ENCODE results near the gene DCP1B. TPM values are rescaled to one million over a fixed set of nuclear protein-coding genes. Genes with fewer than 3 reads are reported as not detected.

The DCP1B gene
- total and polyA plus RNA-seq, 5 experiments from 2014 or later, result 10.0 to 24.4 (median 20.9) TPM

DNA sequence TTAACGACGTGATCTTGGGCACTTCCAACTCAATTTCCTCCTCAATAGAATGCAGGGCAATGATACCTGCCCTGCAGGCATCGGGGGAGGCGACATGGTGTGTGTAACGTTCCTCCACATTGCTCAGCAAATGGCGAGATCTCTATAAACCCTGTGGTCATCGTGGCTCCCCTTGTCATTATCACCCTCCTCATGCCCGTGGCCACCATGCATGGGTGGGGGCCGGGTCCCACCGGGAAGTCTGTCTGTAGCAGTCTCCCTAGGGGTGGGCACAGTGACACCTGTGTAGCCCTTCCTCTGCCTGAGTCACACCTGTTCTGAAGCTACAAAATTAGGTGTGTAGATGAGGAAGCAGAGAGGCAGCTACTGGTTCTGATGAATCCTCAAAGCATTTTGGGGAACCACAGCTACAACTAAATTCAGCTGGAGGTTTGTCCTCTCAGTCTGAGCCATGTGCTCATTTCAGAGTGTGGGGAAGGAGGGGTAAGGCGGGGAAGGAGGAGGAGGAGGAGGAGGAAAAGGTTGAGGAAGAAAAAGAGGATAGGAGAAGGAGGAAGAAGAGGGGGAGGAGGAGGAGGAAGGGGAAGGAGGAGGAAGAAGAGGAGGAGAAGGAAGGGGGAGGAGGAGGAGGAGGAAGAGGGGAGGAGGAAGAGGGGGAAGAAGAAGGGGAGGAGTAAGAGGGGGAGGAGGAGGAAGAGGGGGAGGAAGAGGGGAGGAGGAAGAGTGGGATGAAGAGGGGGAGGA is 74.8 kb downstream of the DCP1B start:
- H3K36me3 Mint-ChIP-seq, result no peaks in the 10 kb centered on the region
- H3K4me1 Mint-ChIP-seq, result peaks cover 24 to 52% (median 37%) of the 10 kb centered on the region in 4 donors
- POLR2A ChIA-PET, result no interaction called here
- H3K9me3 Mint-ChIP-seq, result no peaks in the 10 kb centered on the region
- ATAC-seq (no peak), DNase-seq (peak in 1 of 10 donors; percentile 41)
- peak overlapping the region in 3 of 10 donors; percentile 31 to 79 (median 60) for H3K27ac Mint-ChIP-seq
- no peak overlapping the region for H3K4me3 Mint-ChIP-seq
- H3K27me3 Mint-ChIP-seq, result peaks cover 0 to 9% (median 0%) of the 10 kb centered on the region in 5 donors

DNA sequence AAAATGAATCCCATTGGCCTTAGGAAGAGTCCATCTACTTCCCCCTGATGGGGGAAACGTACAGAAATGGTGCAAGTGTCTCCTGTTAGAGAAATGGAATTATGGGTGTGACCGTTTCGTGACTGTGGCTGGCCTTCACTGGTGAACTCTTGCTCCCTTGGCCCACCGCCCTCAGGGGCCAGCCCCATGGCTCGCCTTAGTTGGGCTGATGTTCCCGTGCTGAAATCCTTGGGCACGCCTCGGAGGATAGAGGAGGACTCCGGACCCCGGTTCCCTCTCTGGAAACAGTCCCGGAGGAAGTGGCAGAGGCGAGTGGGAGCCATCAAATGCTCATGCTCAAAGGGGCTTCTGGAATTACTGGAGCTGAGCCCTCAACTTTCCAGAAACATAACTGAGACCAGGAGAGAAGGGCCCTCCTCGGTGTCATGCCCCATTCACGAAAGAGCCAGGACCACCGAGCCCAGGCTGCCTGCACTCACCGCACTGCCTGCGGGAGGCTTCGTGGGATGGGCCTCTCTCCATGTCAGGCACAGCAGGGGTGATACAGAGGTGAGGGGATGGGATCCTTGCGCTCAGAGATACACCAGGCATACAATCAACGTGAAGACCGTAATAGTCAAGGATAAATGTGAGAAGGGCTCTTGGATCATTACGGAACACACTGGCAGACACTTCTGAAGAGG is 75.7 kb downstream of the DCP1B start:
- Mint-ChIP-seq H3K4me3 (no peak overlapping the region), H3K9me3 (no peaks in the 10 kb centered on the region), H3K27ac (peak overlapping the region in 2 of 10 donors; percentile 31 to 60), H3K4me1 (peaks cover 25 to 52% (median 41%) of the 10 kb centered on the region in 4 donors), H3K27me3 (peaks cover 0 to 11% (median 0%) of the 10 kb centered on the region in 5 donors), H3K36me3 (no peaks in the 10 kb centered on the region)
- DNase-seq, result peak in 1 of 10 donors; percentile 53
- ATAC-seq, result no peak
- POLR2A ChIA-PET, result no interaction called here

DNA sequence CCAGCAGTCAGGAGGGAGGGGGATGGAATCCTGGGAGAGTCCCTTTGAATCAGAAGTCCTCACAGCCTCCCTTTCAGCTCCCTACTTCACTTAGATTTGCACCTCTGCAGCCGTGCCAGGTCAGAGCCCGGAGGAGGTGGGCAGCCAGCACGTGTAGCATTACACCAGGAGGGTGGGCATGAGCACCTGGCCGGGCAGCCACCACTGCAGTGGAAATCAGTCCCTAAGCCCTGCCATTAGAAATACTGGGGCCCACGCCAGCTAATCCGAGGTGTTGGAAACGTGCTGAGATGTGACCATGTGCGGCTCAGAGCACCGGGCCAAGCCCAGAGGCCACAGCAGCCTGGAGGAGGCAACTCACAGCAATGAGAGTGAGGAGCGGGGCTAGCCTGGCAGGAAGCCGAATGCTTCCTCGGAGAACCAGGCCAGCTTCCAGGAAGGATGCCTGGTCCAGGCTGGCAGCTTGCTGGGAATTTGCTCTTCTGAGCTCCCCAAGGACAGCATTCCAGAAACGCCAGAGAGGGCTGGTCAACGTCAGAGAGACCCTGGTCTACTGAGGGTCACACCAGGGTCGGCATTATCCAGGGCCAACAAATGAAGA is 76.4 kb downstream of the DCP1B start:
- Mint-ChIP-seq H3K27me3 (peaks cover 0 to 11% (median 1%) of the 10 kb centered on the region in 5 donors), H3K9me3 (no peaks in the 10 kb centered on the region), H3K36me3 (no peaks in the 10 kb centered on the region), H3K27ac (peak overlapping the region in 1 of 10 donors; percentile 31), H3K4me3 (no peak overlapping the region), H3K4me1 (peaks cover 23 to 51% (median 43%) of the 10 kb centered on the region in 4 donors)
- DNase-seq (peak in 1 of 10 donors; percentile 32), ATAC-seq (no peak)
- POLR2A ChIA-PET, result no interaction called here

DNA sequence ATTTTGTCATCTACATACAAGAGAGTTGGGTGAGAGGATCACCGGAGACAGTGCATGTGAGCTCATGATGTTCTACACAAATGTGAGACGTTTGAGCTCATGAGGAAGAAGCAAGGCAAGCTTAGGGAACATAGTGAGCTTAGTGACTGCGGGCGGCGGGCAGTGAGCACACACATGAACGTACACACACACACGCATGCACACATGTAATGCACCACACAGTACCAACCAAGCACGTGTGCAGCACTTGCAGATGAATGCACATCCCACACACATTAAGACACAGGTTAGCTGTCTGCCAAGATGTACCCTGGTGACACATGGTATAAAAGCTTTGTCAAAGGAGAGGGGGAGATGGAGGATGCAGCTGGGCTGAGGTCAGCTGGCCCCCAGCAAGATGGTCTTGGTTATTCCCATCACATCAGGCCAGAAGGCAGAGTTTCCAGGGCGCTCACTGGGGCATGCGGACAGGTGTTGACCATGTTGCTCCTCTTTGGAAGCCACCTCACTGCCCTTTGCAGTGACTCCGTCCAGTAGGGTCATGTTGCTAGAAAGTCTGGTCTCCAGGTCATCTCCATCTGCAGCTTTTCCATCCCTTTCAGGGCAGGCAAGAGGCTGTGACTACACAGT is 77.1 kb downstream of the DCP1B start:
- H3K4me3 Mint-ChIP-seq, result no peak overlapping the region

DNA sequence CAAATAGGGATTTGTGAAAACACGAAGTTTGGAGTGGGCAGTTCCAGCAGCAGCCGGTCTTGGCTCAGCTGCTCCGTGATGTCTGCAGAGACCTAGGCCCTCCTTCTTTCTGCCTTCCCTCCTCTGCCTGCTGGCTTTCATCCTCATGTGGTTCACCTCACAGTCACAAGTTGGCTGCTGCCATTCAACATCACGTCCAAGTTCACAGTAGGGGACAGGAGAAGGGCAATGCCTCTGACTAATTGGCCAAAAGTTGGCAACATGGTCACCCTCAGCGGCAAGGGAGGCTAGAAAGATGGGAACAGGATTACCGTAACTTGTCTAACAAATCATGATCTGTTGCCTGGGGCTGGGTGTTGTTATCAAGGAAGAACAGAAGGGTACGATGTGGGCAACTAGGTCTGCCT is 78.0 kb downstream of the DCP1B start:
- Mint-ChIP-seq H3K36me3 (no peaks in the 10 kb centered on the region), H3K9me3 (no peaks in the 10 kb centered on the region), H3K4me1 (peaks cover 14 to 35% (median 32%) of the 10 kb centered on the region in 4 donors), H3K27me3 (peaks cover 0 to 11% (median 1%) of the 10 kb centered on the region in 5 donors), H3K27ac (no peak overlapping the region), H3K4me3 (no peak overlapping the region)
- no peak for DNase-seq
- POLR2A ChIA-PET, result interaction anchor here (1.8 kb wide), 1 partner anchor 11 kb away, joined by 5 read pairs; no protein-coding TSS in a partner anchor
- no peak for ATAC-seq

More for the DNA sequence above, 77.1 kb downstream of the DCP1B start:
- no peaks in the 10 kb centered on the region for H3K36me3 Mint-ChIP-seq
- peaks cover 18 to 45% (median 40%) of the 10 kb centered on the region in 4 donors for H3K4me1 Mint-ChIP-seq
- peak overlapping the region in 3 of 10 donors; percentile 27 to 55 (median 31) for H3K27ac Mint-ChIP-seq
- no peak for ATAC-seq
- peak in 1 of 10 donors; percentile 35 for DNase-seq
- POLR2A ChIA-PET, result no interaction called here
- no peaks in the 10 kb centered on the region for H3K9me3 Mint-ChIP-seq
- H3K27me3 Mint-ChIP-seq, result peaks cover 0 to 11% (median 1%) of the 10 kb centered on the region in 5 donors

DNA sequence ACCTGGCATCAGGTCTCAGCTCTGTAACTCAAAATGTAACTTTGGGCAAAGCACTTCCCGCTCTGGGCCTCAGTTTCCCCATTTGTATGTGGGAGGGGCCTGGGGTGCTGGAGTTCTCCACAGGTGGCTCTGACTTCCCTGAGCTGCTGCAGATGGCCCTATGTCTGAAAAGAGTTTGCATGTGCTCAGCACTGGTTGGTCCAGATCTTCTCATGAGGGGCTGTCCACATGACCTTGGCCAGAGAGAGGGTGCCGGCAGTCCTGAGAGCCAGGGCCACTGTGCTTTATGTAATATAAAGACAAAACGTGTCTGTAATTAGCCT is 78.6 kb downstream of the DCP1B start:
- Mint-ChIP-seq H3K4me1 (peaks cover 17 to 36% (median 30%) of the 10 kb centered on the region in 4 donors), H3K27ac (no peak overlapping the region), H3K27me3 (peaks cover 0 to 11% (median 1%) of the 10 kb centered on the region in 5 donors), H3K9me3 (no peaks in the 10 kb centered on the region), H3K4me3 (peak overlapping the region in 1 of 10 donors; percentile 11), H3K36me3 (no peaks in the 10 kb centered on the region)
- POLR2A ChIA-PET, result interaction anchor here (0.6 to 1.8 kb wide), 2 partner anchors 10 to 609 kb away, joined by 3 to 5 read pairs; no protein-coding TSS in a partner anchor
- DNase-seq, result no peak
- ATAC-seq, result no peak

DNA sequence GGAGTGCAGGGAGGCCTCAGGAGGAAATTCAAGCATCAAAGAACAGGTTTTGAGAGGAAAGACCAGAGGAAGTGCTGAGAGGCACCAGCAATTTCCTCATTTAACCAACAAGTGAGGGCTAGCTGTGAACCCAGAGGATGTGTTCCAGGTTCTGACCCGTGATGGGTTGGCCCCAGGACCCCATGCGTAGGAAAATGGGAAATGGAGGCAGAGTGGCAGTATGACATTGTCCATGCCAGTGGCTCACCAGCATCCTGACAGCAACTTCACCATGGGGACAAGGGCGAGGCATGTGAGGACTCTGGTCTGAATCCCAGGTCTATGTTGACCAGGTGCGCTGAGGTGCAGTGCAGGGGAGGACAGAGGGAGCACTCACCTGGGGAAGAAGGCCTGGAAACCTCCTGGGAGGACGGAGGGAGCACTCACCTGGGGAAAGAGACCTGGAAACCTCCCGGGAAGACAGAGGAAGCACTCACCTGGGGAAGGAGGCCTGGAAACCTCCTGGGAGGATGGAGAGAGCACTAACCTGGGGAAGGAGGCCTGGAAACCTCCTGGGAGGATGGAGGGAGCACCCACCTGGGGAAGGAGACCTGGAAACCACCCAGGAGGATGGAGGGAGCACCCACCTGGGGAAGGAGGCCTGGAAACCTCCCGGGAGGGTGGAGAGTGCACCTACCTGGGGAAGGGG is 79.1 kb downstream of the DCP1B start:
- POLR2A ChIA-PET, result interaction anchor here (0.6 to 1.8 kb wide), 2 partner anchors 9 to 608 kb away, joined by 3 to 5 read pairs; no protein-coding TSS in a partner anchor
- Mint-ChIP-seq H3K4me3 (peak overlapping the region in 6 of 10 donors; percentile 12 to 41 (median 28)), H3K27ac (peak overlapping the region in 6 of 10 donors; percentile 1 to 88 (median 41)), H3K36me3 (no peaks in the 10 kb centered on the region), H3K9me3 (no peaks in the 10 kb centered on the region), H3K4me1 (peaks cover 15 to 36% (median 27%) of the 10 kb centered on the region in 4 donors), H3K27me3 (peaks cover 0 to 11% (median 1%) of the 10 kb centered on the region in 5 donors)
- DNase-seq (peak in 1 of 10 donors; percentile 34), ATAC-seq (no peak)

DNA sequence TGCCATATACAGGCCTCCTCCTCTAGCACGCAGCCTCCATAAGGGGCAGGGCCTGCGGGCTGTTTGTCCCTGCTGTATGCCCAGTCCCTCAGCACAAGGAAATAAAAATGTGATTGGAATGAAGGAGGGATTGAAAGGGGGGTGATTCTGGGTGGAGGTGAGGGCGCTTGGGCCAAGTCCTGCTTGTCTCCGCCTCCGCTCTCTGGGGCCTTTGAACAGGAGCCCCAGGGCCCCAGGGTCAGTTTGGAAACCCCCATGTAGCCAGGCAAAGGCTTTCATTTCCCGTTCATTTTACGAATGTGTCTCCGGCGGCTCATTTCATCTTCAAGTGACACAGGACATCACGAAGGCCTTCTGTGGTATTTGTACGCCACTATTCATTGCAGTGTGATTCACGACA is 81.3 kb downstream of the DCP1B start:
- Mint-ChIP-seq H3K27me3 (peaks cover 0 to 11% (median 1%) of the 10 kb centered on the region in 5 donors), H3K4me3 (no peak overlapping the region), H3K4me1 (peaks cover 12 to 30% (median 18%) of the 10 kb centered on the region in 4 donors), H3K36me3 (no peaks in the 10 kb centered on the region), H3K9me3 (no peaks in the 10 kb centered on the region), H3K27ac (peak overlapping the region in 1 of 10 donors; percentile 70)
- ATAC-seq (no peak), DNase-seq (peak in 1 of 10 donors; percentile 18)
- POLR2A ChIA-PET, result no interaction called here

DNA sequence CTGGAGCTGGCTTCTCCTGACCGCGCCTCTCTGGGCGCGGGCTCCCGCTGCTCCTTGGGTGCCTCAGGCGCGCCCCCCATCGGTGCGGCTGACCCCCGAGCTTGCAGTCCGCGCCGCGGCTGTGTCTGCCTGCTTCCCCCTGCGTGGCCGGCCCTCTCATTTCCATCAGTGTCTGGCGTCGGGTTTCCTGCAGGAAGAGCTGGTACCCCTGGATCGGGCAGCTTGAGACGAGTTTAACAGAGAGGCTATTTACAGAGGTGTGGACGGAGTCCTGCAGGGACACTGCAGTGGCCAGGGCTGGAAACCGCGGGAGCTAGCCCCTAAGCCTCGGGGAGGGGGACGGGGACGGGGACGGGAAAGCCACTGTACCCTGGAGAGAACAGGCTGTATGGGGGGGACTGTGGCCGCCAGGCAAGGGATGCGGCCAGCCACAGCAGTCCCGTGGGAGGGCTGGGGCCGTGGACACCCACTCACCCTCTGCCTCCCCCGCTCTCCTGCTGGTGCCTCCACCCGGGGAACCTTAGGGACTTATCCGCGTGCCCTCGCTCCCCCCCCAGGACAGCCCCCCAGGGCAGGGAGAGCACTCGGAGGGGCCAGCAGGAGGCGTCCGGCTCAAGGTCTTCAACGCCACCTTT is 82.1 kb downstream of the DCP1B start:
- H3K36me3 Mint-ChIP-seq, result no peaks in the 10 kb centered on the region
- POLR2A ChIA-PET, result no interaction called here

DNA sequence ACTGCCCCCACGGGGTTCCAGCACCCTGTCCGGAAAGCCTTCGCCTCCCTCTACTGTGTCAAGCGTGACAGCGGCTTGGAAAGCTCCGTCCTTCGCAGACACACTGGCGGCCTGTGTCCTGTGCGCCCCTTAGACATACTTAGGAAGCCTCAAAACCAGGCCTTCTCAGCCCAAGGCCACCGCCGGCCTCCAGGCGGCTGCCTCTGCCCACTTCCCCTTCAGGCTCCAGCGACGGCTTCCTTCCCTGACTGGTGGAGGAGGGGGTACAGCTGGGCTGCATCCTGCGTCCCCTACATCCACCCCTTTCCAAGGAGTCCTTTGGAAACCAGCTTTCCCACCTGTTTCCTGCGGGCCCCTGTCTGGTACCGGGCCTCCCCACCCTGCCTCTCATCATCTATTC is 83.3 kb downstream of the DCP1B start:
- POLR2A ChIA-PET, result no interaction called here
- H3K27ac Mint-ChIP-seq, result no peak overlapping the region
- H3K4me1 Mint-ChIP-seq, result peaks cover 19 to 47% (median 26%) of the 10 kb centered on the region in 4 donors
- peaks cover 0 to 20% (median 3%) of the 10 kb centered on the region in 5 donors for H3K27me3 Mint-ChIP-seq
- peaks cover 0 to 2% (median 0%) of the 10 kb centered on the region in 9 donors for H3K9me3 Mint-ChIP-seq
- no peaks in the 10 kb centered on the region for H3K36me3 Mint-ChIP-seq
- ATAC-seq (no peak), DNase-seq (peak in 1 of 10 donors; percentile 48)
- H3K4me3 Mint-ChIP-seq, result no peak overlapping the region

More for the DNA sequence above, 82.1 kb downstream of the DCP1B start:
- H3K4me1 Mint-ChIP-seq, result peaks cover 12 to 37% (median 19%) of the 10 kb centered on the region in 4 donors
- H3K27me3 Mint-ChIP-seq, result peaks cover 0 to 11% (median 1%) of the 10 kb centered on the region in 5 donors
- no peak overlapping the region for H3K4me3 Mint-ChIP-seq
- H3K9me3 Mint-ChIP-seq, result no peaks in the 10 kb centered on the region
- no peak overlapping the region for H3K27ac Mint-ChIP-seq
- no peak for ATAC-seq
- DNase-seq, result peak in 1 of 10 donors; percentile 47

DNA sequence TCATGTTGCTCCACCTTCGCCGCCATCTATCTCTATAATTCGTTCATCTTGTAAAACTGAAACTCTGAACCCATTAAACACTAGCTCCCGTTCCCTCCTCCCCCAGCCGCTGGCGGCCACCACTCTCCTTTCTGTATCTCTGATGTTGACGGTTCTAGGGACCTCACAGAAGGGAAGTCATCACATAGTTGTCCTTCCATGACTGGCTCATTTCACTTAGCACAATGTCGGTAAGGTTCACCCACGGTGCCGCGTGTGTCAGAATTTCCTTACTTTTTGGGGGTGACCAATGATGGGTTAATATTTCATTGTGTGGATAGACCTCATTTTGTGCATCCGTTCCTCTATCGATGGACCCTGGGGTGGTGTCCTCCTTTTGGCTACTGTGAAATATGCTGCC is 83.8 kb downstream of the DCP1B start:
- Mint-ChIP-seq H3K27me3 (peaks cover 0 to 20% (median 3%) of the 10 kb centered on the region in 5 donors), H3K27ac (no peak overlapping the region), H3K4me1 (peaks cover 22 to 52% (median 31%) of the 10 kb centered on the region in 4 donors), H3K4me3 (no peak overlapping the region), H3K36me3 (peaks cover 0 to 2% (median 0%) of the 10 kb centered on the region in 3 donors), H3K9me3 (peaks cover 0 to 2% (median 0%) of the 10 kb centered on the region in 9 donors)
- POLR2A ChIA-PET, result no interaction called here
- DNase-seq (peak in 1 of 10 donors; percentile 23), ATAC-seq (no peak)
